Tibial nerve (tissue), 4 donors: Measurements from ENCODE around the gene MEOX1. TPM values are rescaled to one million over a fixed set of nuclear protein-coding genes. Genes with fewer than 3 reads are reported as not detected.

ENCODE experiments used
- DNase-seq, 2 donors: peaks; one replicate each; pipeline ENCODE4 v3.0.0-alpha.2; 2019; ENCODE audit warnings: low spot score in 2 of 2
- H3K27ac ChIP-seq, 4 donors: fragments of 200-600 bp; sonication (generic) in 3 of 4; one replicate each; pipeline ENCODE4 v1.5.1; 2017 to 2019; ENCODE audit warnings: mild to moderate bottlenecking in 1 of 4
- H3K27me3 ChIP-seq, 2 donors: fragments of 200-600 bp; sonication (generic) in 1 of 2; one replicate each; pipeline versions ENCODE4 v1.5.1 to v1.6.0; 2017 to 2019
- H3K36me3 ChIP-seq, 3 donors: fragments of 200-600 bp; sonication (generic); one replicate each; pipeline ENCODE4 v1.5.1; 2018 to 2019
- H3K4me1 ChIP-seq, 4 donors: fragments of 200-600 bp; sonication (generic) in 3 of 4; one replicate each; pipeline ENCODE4 v1.5.1; 2017 to 2019
- H3K4me3 ChIP-seq, 4 donors: fragments of 200-600 bp; sonication (generic) in 3 of 4; one replicate each; pipeline ENCODE4 v1.5.1; 2017 to 2019; ENCODE audit warnings: mild to moderate bottlenecking in 1 of 4, moderate library complexity in 1 of 4
- H3K9me3 ChIP-seq, 4 donors: fragments of 200-600 bp; sonication (generic) in 3 of 4; one replicate each; pipeline ENCODE4 v1.5.1; 2017 to 2019
- CTCF ChIP-seq, 5 experiments: fragments of 200-600 bp in 3 of 5; fragments of 450-650 bp in 2 of 5; sonication (generic) in 3 of 5; IDR thresholded peaks; one replicate each; pipeline ENCODE4 v1.5.1; 2016 to 2019; ENCODE audit warnings: antibody characterized with exemption in 5 of 5, mild to moderate bottlenecking in 3 of 5, moderate library complexity in 2 of 5
- EP300 ChIP-seq, 2 donors: sonication (generic); formaldehyde crosslinking; IDR thresholded peaks; one replicate each; pipeline ENCODE4 v1.6.1; 2017; ENCODE audit warnings: antibody characterized with exemption in 2 of 2, mild to moderate bottlenecking in 1 of 2
- POLR2A ChIP-seq, 2 donors: fragments of 450-650 bp; IDR thresholded peaks; one replicate each; pipeline ENCODE4 v1.6.1; 2017; ENCODE audit warnings: antibody characterized with exemption in 2 of 2, mild to moderate bottlenecking in 2 of 2, moderate library complexity in 2 of 2
- WGBS, 2 donors: methylation state at CpG; one replicate each; pipeline ENCODE4 v1.1.5; 2018; 5-methylcytosine and 5-hydroxymethylcytosine counted together
- total RNA-seq, 4 donors: library from RNA; depleted of rRNA; stranded (reverse); fragments of >200 nt; gene quantifications; one replicate each; pipeline ENCODE4 v1.1.0, GENCODE V29; 2016

The MEOX1 gene
- total RNA-seq, 4 donors from 2014 or later = 4.2 to 12.5 (median 5.3) TPM

- Histone ChIP-seq H3K36me3 (no peaks in the 10 kb centered on the region), H3K27ac (peak overlapping the region in 1 of 4 donors; percentile 57), H3K27me3 (no peaks in the 10 kb centered on the region), H3K4me1 (peaks cover 0 to 34% (median 3%) of the 10 kb centered on the region in 4 donors), H3K4me3 (no peak overlapping the region), H3K9me3 (no peaks in the 10 kb centered on the region)
- 59 to 61% methylated on average over 6 to 10 of the region's 10 CpGs for whole genome bisulfite sequencing, 2 donors
- no peak for TF ChIP-seq EP300 (IDR thresholded peaks at IDR 0.05)
- no peak for DNase-seq
Measured at GRCh38 chr17:43669971-43670644, 8.4 kb upstream of the MEOX1 start.

- TF ChIP-seq EP300 (IDR thresholded peaks at IDR 0.05) = no peak
- TF ChIP-seq CTCF (IDR thresholded peaks at IDR 0.05) = no peak
- no peak for TF ChIP-seq POLR2A (IDR thresholded peaks at IDR 0.05)
- Histone ChIP-seq H3K27ac (no peak overlapping the region), H3K36me3 (no peaks in the 10 kb centered on the region), H3K4me3 (no peak overlapping the region), H3K27me3 (no peaks in the 10 kb centered on the region), H3K4me1 (peaks cover 0 to 35% (median 3%) of the 10 kb centered on the region in 4 donors), H3K9me3 (no peaks in the 10 kb centered on the region)
- WGBS, 2 donors = 70 to 77% methylated on average over 3 of the region's 3 CpGs
- no peak for DNase-seq
Measured at GRCh38 chr17:43667947-43668348, 6.2 kb upstream of the MEOX1 start.

GRCh38 chr17:43667506-43667905, 5.8 kb upstream of the MEOX1 start:
- no peak for DNase-seq
- no peaks in the 10 kb centered on the region for H3K9me3 ChIP-seq
- H3K27ac ChIP-seq = no peak overlapping the region
- H3K36me3 ChIP-seq = no peaks in the 10 kb centered on the region
- TF ChIP-seq EP300 (IDR thresholded peaks at IDR 0.05) (no peak), POLR2A (IDR thresholded peaks at IDR 0.05) (no peak), CTCF (IDR thresholded peaks at IDR 0.05) (no peak)
- peaks cover 0 to 40% (median 5%) of the 10 kb centered on the region in 4 donors for H3K4me1 ChIP-seq
- whole genome bisulfite sequencing, 2 donors = 80 to 85% methylated on average over 7 of the region's 7 CpGs
- H3K27me3 ChIP-seq = no peaks in the 10 kb centered on the region
- no peak overlapping the region for H3K4me3 ChIP-seq

GRCh38 chr17:43665937-43666236, 4.2 kb upstream of the MEOX1 start:
- Histone ChIP-seq H3K27ac (peak overlapping the region in 3 of 4 donors; percentile 69 to 78 (median 75)), H3K36me3 (no peaks in the 10 kb centered on the region), H3K27me3 (no peaks in the 10 kb centered on the region), H3K4me1 (peaks cover 0 to 46% (median 10%) of the 10 kb centered on the region in 4 donors), H3K4me3 (no peak overlapping the region), H3K9me3 (no peaks in the 10 kb centered on the region)
- TF ChIP-seq EP300 (IDR thresholded peaks at IDR 0.05) (no peak), CTCF (IDR thresholded peaks at IDR 0.05) (no peak), POLR2A (IDR thresholded peaks at IDR 0.05) (no peak)
- 72 to 73% methylated on average over 4 of the region's 4 CpGs for WGBS, 2 donors
- no peak for DNase-seq

GRCh38 chr17:43665084-43665936, 3.6 kb upstream of the MEOX1 start:
- Histone ChIP-seq H3K36me3 (no peaks in the 10 kb centered on the region), H3K4me3 (no peak overlapping the region), H3K9me3 (no peaks in the 10 kb centered on the region), H3K4me1 (peaks cover 0 to 46% (median 9%) of the 10 kb centered on the region in 4 donors), H3K27ac (peak overlapping the region in 3 of 4 donors; percentile 69 to 78 (median 75)), H3K27me3 (no peaks in the 10 kb centered on the region)
- 41 to 45% methylated on average over 15 to 20 of the region's 26 CpGs for whole genome bisulfite sequencing, 2 donors
- no peak for DNase-seq
- TF ChIP-seq POLR2A (IDR thresholded peaks at IDR 0.05) (no peak), EP300 (IDR thresholded peaks at IDR 0.05) (peak; percentile 21 to 40)

GRCh38 chr17:43664096-43664495, 2.4 kb upstream of the MEOX1 start:
- Histone ChIP-seq H3K9me3 (no peaks in the 10 kb centered on the region), H3K27ac (no peak overlapping the region), H3K4me1 (peaks cover 0 to 50% (median 9%) of the 10 kb centered on the region in 4 donors), H3K27me3 (no peaks in the 10 kb centered on the region), H3K36me3 (no peaks in the 10 kb centered on the region), H3K4me3 (no peak overlapping the region)
- no peak for TF ChIP-seq EP300 (IDR thresholded peaks at IDR 0.05)
- TF ChIP-seq POLR2A (IDR thresholded peaks at IDR 0.05) = no peak
- no peak for TF ChIP-seq CTCF (IDR thresholded peaks at IDR 0.05)
- no peak for DNase-seq
- 84 to 93% methylated on average over 12 of the region's 12 CpGs for WGBS, 2 donors
